OCI-LY1 (cell line): ENCODE results near the gene ATP4A.
"Not testable (repeated sequence)": the region's sequence is repeated elsewhere in the genome, so short reads cannot be mapped to it uniquely, and the experiment has no call there.

ENCODE experiments used
- H2AFZ ChIP-seq: fragments of 200-600 bp; sonication (generic), shearing (Covaris generic); 2 replicates; pipeline ENCODE4 v1.6.0; 2014; ENCODE audit warnings: antibody characterized with exemption, mild to moderate bottlenecking, low read length
- H3F3A ChIP-seq: fragments of 200-600 bp; sonication (generic), shearing (Covaris generic); 2 replicates; pipeline ENCODE4 v1.6.0; 2014; ENCODE audit warnings: mild to moderate bottlenecking, antibody characterized with exemption, low read length, moderate library complexity; ENCODE audit not compliant: insufficient read depth
- H3K27ac ChIP-seq: fragments of 200-600 bp; sonication (generic); 2 replicates; pipeline ENCODE4 v1.5.1; 2014; ENCODE audit warnings: low read length, mixed run types, mild to moderate bottlenecking, low read depth; ENCODE audit not compliant: poor library complexity, severe bottlenecking
- H3K27me3 ChIP-seq: fragments of 200-600 bp; sonication (generic); 2 replicates; pipeline ENCODE4 v1.6.0; 2014; ENCODE audit warnings: antibody characterized with exemption, mild to moderate bottlenecking, low read length, moderate library complexity; ENCODE audit not compliant: insufficient read depth
- H3K36me3 ChIP-seq: fragments of 200-600 bp; sonication (generic); 2 replicates; pipeline ENCODE4 v1.6.1; 2014; ENCODE audit warnings: mild to moderate bottlenecking, antibody characterized with exemption, low read length, moderate library complexity, mixed read lengths; ENCODE audit not compliant: insufficient read depth
- H3K4me1 ChIP-seq: fragments of 200-600 bp; sonication (generic); 2 replicates; pipeline ENCODE4 v1.5.1; 2014; ENCODE audit warnings: mild to moderate bottlenecking, low read length, moderate library complexity; ENCODE audit not compliant: insufficient read depth, severe bottlenecking
- H3K4me2 ChIP-seq: fragments of 200-600 bp; sonication (generic), shearing (Covaris generic); 2 replicates; pipeline ENCODE4 v1.6.1; 2014; ENCODE audit warnings: low read length
- H3K4me3 ChIP-seq: fragments of 200-600 bp; sonication (generic); 2 replicates; pipeline ENCODE4 v1.5.1; 2014; ENCODE audit warnings: low read length, low read depth, mild to moderate bottlenecking, mixed read lengths; ENCODE audit not compliant: poor library complexity, severe bottlenecking
- H3K79me2 ChIP-seq: fragments of 200-600 bp; shearing (Covaris generic); 2 replicates; pipeline ENCODE4 v1.6.1; 2016; ENCODE audit warnings: mixed run types, low read length, mixed read lengths; ENCODE audit not compliant: insufficient read depth
- H3K9ac ChIP-seq: fragments of 200-600 bp; sonication (generic), shearing (Covaris generic); 2 replicates; pipeline ENCODE4 v1.6.1; 2014; ENCODE audit warnings: mild to moderate bottlenecking, low read length, mixed read lengths
- H3K9me2 ChIP-seq: fragments of 200-600 bp; sonication (generic), shearing (Covaris generic); 2 replicates; pipeline ENCODE4 v1.6.1; 2014; ENCODE audit warnings: low read depth, mild to moderate bottlenecking, low read length, mixed read lengths
- H3K9me3 ChIP-seq: fragments of 200-600 bp; shearing (Covaris generic); 2 replicates; pipeline ENCODE4 v1.6.1; 2014; ENCODE audit warnings: low read length, mixed read lengths
- H4K20me1 ChIP-seq: fragments of 200-600 bp; sonication (generic), shearing (Covaris generic); 2 replicates; pipeline ENCODE4 v1.6.0; 2016; ENCODE audit warnings: mild to moderate bottlenecking, low read length; ENCODE audit not compliant: insufficient read depth
- CTCF ChIP-seq: fragments of 200-600 bp; sonication (generic), shearing (Covaris generic); IDR thresholded peaks from 2 replicates; pipeline ENCODE4 v1.5.1; 2017; ENCODE audit warnings: mild to moderate bottlenecking, antibody characterized with exemption, low read length, moderate library complexity, mixed read lengths
- EZH2 ChIP-seq: fragments of 200-600 bp; sonication (generic), shearing (Covaris generic); IDR thresholded peaks from 2 replicates; pipeline ENCODE4 v1.8.0; 2017; ENCODE audit warnings: borderline replicate concordance, mixed run types, mild to moderate bottlenecking, antibody characterized with exemption, low read length, moderate library complexity, mixed read lengths

ATP4A gene

GRCh38 chr19:35609851-35610353 lies 46.4 kb upstream of the ATP4A start:
- H3K4me2 ChIP-seq = peak overlapping the region; percentile 40; the same call in 1 of the 2 replicates
- H3K4me3 ChIP-seq = no peak overlapping the region
- peaks cover 31% of the 10 kb centered on the region for H3K4me1 ChIP-seq
- no peaks in the 10 kb centered on the region for H3K79me2 ChIP-seq
- H3K9me2 ChIP-seq = no peaks in the 10 kb centered on the region
- H3K36me3 ChIP-seq = no peaks in the 10 kb centered on the region
- TF ChIP-seq EZH2 (no peak), CTCF (no peak)
- H3K27me3 ChIP-seq = no peaks in the 10 kb centered on the region
- H3K9ac ChIP-seq = no peak overlapping the region
- H3K27ac ChIP-seq = peak overlapping the region; percentile 62
- peaks cover 3% of the 10 kb centered on the region; the same call in 1 of the 2 replicates for H3K9me3 ChIP-seq
- no peak overlapping the region for H2AFZ ChIP-seq
- no peaks in the 10 kb centered on the region for H3F3A ChIP-seq
- no peaks in the 10 kb centered on the region for H4K20me1 ChIP-seq

GRCh38 chr19:35608251-35608650 lies 44.8 kb upstream of the ATP4A start:
- no peaks in the 10 kb centered on the region for H3K36me3 ChIP-seq
- TF ChIP-seq EZH2 (no peak), CTCF (no peak)
- no peaks in the 10 kb centered on the region for H3K27me3 ChIP-seq
- no peak overlapping the region for H3K4me2 ChIP-seq
- no peak overlapping the region for H2AFZ ChIP-seq
- no peak overlapping the region for H3K27ac ChIP-seq
- H3K79me2 ChIP-seq = no peaks in the 10 kb centered on the region
- H3K9ac ChIP-seq = no peak overlapping the region
- no peak overlapping the region for H3K4me3 ChIP-seq
- no peaks in the 10 kb centered on the region for H3K9me2 ChIP-seq
- peaks cover 3% of the 10 kb centered on the region; the same call in 1 of the 2 replicates for H3K9me3 ChIP-seq
- H4K20me1 ChIP-seq = no peaks in the 10 kb centered on the region
- H3K4me1 ChIP-seq = peaks cover 27% of the 10 kb centered on the region
- no peaks in the 10 kb centered on the region for H3F3A ChIP-seq

- Histone ChIP-seq H3K4me1 (peaks cover 22% of the 10 kb centered on the region), H4K20me1 (no peaks in the 10 kb centered on the region), H3K79me2 (no peaks in the 10 kb centered on the region), H3K9ac (no peak overlapping the region), H3K36me3 (no peaks in the 10 kb centered on the region), H3K9me3 (peaks cover 3% of the 10 kb centered on the region; the same call in 1 of the 2 replicates), H3K9me2 (no peaks in the 10 kb centered on the region), H2AFZ (no peak overlapping the region), H3F3A (no peaks in the 10 kb centered on the region), H3K27me3 (no peaks in the 10 kb centered on the region), H3K4me3 (no peak overlapping the region), H3K27ac (no peak overlapping the region), H3K4me2 (no peak overlapping the region)
- no peak for TF ChIP-seq EZH2
- TF ChIP-seq CTCF = no peak
These were observed 44.2 kb upstream of the ATP4A start for GRCh38 chr19:35607661-35608060.

GRCh38 chr19:35607170-35607569 lies 43.7 kb upstream of the ATP4A start:
- H3K36me3 ChIP-seq, H3K9me3 ChIP-seq, H3K4me3 ChIP-seq, H3K27me3 ChIP-seq, H3K4me2 ChIP-seq, H3K79me2 ChIP-seq, H2AFZ ChIP-seq, H3K27ac ChIP-seq, H4K20me1 ChIP-seq, H3K9ac ChIP-seq, H3K9me2 ChIP-seq, H3F3A ChIP-seq: not testable (repeated sequence)
- H3K4me1 ChIP-seq = peaks cover 22% of the 10 kb centered on the region

- not testable (repeated sequence) for H4K20me1 ChIP-seq, H3K27me3 ChIP-seq, H3F3A ChIP-seq, H3K4me3 ChIP-seq, H3K4me1 ChIP-seq, H3K9ac ChIP-seq, H3K36me3 ChIP-seq, H3K9me3 ChIP-seq, H3K27ac ChIP-seq, H3K4me2 ChIP-seq, H3K79me2 ChIP-seq, H2AFZ ChIP-seq, H3K9me2 ChIP-seq
These were observed 41.0 kb upstream of the ATP4A start for GRCh38 chr19:35604436-35604835.
